Activated CD8-positive, alpha-beta memory T cell treated with anti-CD3 and anti-CD28 coated beads, Interleukin-2, amount 50 U/mL, for 4 hours (primary cell): ENCODE results near the gene MAP3K20.
A peak's percentile ranks its signal among the peaks of the same experiment; 100 is the strongest.
"Not testable (repeated sequence)": the region's sequence is repeated elsewhere in the genome, so short reads cannot be mapped to it uniquely, and the experiment has no call there.

Experiments used
- DNase-seq: peaks from one replicate; pipeline ENCODE4 v3.0.0-alpha.2; 2020

MAP3K20 gene

DNA sequence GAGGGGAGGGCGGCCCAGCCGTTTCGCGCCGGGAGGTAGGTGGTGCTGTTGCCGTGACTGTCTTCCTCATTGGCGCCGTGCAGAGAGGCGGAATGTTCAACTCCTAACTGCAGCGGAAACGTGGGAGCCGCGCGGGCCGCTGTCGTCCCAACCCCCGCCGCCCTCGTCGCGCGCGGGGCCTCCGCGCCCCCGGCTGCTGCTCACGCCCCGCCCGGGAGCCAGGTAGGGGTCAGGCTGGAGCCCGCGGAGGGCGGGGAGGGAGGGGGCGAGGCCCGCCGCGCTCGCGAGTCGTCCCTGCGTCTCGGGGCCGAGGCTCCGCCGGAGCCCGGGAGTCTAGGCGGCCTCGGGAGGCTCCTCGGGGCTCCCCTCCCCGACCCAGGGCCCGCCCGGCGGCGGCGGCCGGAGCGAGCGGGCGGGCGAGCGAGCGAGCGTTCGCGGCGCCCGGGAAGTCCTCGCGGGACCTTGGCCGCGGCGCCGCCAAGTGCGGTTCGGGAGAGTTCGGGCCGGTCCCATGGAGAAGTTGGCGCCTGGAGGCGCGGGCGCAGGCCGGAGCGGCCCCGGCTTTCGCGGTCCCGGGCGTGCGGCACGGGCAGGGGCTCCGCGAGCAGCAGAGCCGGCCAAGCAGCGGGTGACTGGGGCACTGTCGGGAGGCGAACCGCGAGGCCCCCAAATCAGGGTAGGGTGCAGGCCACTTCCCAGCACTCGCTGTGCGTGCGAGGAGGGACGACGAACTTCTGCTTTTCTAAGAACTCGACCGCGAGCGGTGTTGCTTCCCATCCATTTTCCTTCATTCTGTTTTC, at the start of gene MAP3K20:
Gene MAP3K20 (plus strand): TSS at position 66 of the 800 bp plus-strand sequence. CDS start 15,186 bp downstream, outside the sequence.
- DNase-seq = peak; percentile 32

DNA sequence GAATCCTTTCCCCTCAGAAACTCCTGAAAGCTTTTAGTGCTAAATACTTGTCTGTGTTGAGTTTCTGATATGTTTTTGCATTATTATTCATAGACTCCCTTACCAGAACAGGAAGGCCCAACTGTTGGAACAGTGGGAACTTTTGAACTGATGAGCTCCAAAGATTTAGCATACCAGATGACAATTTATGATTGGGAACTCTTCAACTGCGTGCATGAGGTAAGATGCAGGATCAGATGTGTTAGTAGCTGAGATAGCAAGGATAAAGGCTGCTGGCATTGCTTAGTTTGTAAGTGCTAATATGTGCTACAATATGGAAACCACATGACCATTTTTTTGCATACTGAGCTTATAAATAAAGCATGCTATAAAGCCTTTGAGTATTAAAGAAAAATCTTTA, 49.2 kb upstream of the MAP3K20 start:
- no peak for DNase-seq

DNA sequence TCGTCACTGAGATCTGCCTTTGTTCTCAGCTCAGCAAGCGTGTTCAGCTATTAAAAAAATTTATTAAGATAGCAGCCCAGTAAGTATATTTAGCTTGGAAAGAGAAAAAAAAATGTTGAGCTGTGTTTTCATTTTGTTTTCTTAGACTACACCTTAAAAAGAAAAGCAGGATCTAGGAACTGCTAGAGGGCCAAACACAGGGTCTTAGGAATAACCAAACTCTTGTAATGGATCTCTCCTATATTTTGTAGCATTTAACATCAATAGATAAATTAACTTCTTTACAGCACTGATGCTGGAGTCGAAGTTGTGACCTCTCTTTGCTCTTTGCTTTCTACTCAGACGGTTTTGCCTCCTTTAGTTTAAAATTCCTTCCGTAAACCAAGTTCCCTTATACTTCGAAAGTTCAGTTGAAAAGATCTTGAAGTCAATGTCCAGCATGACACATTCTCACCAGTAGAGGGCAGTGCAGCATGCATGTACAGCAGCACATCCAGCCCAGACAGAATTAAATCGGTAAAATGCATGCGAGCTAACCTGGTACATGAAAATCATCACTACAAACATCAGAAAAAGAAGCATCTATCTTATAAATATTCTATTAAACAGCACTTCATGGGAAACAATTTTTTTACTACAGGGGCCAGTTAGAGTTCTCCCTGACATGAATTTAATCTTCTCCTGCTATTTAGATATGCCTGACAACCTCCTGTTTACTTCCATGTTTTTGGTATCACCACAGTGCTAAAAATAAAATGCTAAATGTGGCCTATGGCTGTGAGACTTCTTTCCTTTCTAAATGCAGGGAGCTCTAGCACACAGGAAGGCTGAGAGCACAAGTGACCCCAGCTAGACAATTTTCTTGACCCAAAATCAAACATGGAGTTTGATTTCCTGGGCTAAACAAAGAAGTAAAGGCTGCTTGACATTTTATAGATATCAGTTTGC, 48.2 kb upstream of the MAP3K20 start:
- DNase-seq = peak; percentile 69

DNA sequence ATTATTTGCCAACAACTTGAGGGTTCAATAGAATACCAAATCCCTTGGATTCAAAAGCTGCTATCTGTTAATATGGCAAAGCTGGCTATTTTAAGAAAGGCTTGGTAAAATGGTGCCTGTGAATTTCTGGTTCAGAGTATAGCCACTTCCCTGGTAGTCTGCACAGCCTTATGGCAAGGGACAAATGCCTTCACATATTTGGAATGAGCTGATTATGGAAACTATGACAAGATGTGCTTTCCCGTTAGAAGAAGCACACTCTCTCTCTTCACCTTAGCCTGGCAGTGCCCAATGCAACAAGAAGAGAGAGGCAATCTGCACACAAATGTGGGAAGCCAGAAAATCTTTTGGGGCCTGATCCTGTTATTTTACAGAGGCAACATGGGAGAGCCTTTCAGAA, 47.5 kb upstream of the MAP3K20 start:
- DNase-seq = no peak

DNA sequence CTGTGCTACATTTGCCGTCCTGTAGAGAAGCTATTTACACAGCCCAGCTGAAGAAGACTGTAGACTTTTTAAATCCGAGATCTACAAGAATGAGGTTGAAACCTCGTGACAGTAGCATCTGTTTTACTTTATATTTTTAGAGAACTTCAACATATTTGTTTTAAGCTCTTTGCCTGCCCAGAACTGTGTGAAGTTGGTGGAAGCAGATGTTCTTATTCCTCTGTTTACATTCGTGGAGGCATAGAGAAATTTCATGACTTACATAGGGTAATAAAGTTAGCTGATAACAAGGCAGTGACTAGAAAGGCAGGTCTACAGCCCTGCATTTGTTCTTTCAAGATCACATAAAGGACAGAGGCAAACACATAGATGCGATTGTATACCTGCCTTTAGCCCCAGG, 47.0 kb upstream of the MAP3K20 start:
- DNase-seq = no peak

DNA sequence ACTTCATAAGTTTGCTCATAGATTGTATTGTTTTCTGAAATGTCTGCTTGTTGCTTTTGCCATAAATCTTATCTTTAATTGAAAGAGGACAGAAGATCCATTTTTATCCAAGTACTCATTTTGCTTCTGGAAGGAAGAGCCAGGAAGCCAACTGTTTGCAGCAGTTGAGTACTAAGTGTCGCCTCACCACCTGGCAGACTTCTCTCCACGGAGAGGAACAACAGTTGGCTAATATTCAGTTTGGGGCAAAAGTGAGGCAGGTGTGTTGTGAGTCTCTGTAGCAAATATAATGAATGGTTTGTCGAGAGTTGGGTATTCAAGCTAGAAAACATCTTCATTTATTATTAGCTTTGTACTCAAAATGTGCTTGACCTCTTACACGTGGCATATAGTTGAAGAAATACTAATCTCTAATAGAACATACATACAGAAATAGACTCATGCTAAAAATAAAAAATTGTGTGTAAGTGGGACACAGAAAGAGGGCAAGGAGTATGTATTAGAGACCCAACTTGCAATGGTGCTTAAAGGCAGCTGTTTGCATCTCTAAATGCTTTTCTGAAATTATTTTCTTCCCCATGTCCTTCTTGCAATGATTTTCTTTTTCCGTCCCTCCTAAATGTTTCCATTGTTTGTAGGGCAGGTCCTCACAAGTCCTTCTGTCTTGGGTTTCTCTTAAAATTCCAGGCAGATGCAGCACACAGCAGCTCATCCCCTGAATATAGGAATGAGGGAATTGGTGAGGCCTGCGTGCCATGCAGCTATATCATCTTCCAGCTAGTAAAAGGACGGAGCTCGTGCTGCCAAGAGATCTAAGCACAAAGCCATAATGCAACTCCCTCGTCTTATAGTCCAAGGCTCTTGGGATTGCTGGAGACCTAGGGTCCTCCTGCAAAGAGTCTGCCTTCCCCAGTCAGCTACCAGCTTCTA, 44.8 kb upstream of the MAP3K20 start:
- no peak for DNase-seq

DNA sequence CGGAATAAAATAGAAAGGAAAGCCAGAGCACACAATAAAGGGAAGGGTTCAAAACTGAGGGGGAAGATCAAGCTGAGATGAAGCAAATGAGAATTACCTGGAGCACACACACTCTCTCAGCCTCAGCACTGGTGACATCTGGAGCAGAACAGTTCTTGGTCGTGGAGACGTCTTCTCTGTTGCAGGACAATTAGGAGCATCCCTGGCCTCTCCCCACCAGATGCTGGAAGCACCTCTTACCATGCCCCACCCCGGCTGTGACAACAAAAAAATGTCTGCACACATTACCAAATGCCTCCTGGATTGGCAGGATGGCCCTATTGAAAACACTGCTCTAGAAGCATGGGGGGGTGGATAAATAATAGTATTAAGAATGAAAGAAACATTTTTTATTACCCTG, 43.6 kb upstream of the MAP3K20 start:
- no peak for DNase-seq

DNA sequence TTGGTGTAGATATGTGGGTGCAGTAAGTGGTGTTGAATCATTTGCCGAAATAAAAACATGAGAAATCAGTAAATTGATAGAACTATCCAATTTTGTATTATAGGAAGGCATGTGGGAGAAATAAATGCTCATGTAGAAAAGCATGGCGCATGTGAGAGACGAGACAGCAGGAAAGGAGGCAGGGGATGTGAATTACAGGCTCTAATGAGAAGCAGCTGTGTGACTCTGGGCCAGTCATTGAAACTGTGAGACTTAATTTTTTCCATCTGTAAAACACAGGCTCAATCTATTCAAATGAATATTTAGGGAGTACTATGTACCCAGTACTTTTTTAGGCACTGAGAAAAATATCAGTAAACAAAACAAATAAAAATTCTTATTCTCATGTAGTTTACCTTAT, 42.6 kb upstream of the MAP3K20 start:
- DNase-seq = no peak

DNA sequence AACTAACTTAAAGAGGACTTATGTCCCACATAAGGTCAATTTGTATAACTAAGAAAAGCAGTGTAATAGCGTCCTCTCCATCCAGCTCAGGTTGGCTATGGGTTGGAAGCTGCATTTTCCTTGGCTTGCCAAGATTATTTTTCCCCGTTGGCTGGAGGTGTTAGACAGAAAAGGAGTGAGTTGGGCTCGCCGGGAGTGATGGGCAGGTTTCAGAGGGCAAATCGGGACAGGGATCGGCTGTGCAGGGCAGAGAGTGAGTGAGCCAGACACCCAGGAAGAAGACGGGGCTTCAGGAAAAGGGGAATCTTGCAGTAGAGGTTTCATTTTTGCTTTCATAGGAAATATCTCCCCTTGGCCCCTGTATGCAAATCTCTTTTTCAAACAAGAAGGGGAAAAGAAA, 41.5 kb upstream of the MAP3K20 start:
- DNase-seq = no peak

DNA sequence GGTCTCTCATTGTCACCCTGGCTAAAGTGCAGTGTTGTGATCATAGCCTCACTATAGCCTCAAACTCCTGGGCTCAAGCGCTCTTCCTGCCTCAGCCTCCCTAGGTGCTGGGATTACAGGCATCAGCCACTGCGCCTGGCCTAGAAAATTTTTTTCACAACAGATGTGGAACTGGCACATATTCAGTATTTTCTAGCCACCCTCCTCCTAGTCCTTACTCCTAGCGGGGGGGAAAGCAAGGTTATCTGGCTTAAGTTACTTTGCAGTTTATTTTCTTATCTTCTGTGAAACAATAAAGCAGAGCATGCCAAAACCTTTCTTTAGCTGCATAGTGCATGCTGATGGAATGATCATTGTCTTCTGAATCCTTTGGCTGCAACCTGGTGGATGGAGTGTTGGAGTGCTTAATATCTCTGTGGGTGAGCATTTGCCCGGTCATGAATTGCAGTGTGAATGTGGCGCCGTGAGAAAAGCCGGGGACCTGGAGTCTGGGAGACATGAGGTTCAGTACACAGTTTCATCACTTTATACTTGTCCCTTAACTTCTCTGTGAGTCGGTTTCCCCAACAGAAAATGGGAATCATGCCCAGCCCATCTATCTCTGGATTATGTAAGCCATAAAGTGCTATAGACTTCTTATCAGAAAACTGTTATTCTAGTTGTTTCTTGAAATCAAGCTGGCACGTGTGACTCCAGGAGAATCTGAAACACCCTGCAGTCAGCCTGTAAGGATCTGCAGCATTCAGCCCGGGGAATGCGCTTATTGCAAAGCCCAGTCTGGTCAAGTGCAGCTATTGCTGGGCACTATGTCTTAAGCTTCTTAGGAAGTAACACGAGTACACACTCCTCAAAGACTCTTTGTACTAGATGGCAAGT, 38.2 kb upstream of the MAP3K20 start:
- DNase-seq = no peak

DNA sequence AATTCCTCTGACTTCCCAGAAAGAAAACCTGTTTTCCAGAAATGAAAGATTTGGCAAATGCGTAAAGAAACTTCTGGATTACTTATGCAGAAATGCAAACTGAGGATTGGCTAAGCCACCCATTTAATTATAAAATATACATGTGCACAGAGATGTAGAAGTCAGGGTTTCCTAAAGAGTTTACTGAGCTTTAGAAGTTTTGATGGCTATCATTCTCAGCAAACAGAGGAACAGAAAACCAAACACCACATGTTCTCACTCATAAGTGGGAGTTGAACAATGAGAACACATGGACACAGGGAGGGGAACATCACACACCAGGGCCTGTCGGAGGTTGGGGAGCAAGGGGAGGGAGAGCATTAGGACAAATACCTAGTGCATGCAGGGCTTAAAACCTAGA, 37.4 kb upstream of the MAP3K20 start:
- DNase-seq = not testable (repeated sequence)

DNA sequence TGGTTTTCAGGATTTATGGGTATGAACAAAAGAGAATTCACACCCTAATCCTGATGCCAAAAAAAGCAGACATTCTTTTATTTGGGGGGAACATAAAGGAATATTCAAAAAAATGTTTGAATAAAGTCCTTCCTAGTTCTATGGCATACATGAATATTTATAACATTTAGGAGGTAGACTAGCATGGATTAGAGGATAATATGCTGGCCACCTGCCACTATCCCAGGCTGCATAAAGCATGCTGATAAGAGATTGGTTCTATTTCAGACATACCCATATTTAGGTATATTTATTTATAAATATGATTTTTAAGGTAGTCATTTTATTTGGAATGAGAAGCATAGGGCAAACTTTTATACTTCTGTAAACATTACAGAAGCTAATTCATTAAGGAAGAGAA, 34.9 kb upstream of the MAP3K20 start:
- DNase-seq = no peak

DNA sequence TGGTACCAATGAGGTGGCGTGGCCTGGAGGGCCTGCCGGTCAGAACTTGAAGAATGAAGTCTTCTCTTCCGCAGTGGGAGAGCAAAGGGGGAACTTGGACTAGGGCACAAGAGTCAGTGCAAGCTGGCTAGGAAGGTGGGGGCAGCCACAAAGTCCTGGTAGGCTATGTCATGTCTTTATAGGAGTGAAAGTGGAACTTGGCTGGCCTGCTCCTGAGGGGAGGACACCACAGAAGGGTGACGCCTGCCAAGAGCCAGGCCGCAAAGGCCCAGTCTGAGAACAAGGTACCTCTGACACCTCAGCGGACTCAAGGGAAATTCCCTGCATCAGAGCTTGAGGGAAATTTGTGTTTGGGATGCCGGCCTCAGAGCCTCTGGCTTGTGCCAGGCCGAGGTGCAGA, 32.2 kb upstream of the MAP3K20 start:
- no peak for DNase-seq

DNA sequence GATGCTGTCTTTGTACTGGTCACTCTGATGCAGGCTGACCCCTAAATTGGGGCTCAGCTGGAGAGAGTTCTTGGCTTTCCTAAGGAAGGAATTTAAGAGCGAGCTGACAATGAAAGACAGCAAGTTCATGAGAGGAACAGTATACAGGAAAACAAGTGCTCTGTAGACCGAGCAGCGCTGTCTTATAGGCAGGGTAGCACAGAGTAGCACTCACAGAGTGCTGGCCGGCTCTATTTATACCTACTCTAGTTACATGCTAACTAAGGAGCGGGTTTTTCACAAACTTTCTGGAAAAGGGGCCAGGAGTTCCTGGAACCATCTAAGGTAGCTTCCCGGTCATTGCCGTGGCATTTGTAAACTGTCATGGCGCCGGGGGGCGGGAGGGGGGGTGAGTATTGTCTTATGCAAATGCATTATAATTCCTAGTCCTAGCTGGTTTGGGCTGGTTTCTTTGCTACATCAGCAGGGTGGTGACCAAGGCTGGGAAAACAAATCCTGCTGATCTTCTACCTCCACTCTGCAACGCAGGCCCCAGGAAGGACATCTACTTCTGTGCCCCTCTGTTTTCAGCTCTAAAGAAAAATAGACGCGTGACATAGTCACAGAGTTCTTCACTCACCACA, 31.6 kb upstream of the MAP3K20 start:
- DNase-seq = no peak

DNA sequence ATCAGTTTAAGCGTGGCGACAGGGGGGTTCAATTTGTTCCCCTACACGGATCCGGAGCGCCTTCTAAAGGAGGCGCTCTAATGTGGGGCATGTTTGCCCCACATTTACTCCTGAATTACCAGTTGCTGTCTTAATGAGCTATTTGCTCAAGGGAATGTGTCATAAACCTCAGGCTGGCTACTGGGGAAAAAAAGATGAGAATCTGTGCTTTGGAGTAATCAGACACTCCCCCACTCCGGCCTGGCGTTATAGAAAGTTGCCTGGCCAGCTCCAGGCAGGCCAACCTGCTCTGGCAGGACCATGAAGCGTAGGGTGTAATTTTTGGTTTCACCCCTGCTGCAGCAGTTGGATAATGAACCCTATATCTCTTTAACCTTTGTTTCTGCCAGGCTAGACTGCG, 31.0 kb upstream of the MAP3K20 start:
- DNase-seq = no peak

DNA sequence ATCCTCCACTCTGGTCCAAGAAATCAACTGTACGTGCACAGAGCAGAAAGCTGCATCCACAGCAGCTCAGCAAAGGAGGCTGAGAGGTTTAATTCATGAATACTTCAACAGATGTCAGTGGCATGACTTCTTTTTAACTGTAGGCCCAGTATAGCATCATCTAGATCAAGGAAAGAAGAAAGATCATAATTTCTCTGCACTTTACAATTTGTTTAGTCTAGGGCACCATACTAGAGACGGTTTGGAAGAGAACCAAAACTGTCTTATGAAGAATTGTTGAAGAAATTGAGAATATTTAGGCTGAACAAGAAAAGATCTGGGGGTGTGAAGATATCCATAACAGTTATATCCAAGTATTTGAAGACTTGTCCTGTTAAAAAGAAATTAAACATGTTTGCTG, 30.5 kb upstream of the MAP3K20 start:
- DNase-seq = no peak

DNA sequence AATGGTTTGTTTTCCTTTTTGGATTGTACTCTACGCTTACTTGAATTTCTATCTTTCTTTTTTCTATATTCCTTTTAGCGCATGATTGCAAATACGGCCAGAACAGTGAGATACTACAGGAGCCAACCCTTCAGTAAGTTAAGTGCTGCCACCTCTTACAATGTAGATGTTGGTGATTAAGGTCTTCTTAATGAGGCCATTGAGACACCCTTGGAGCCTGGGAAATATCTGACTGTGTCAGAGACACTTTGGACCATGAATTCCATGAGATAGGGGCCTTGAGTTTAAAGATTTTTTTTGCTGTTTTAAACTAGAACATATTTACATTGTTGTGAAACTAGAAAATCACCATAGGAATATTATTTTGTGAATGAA, 27.1 kb upstream of the MAP3K20 start:
- DNase-seq = no peak

DNA sequence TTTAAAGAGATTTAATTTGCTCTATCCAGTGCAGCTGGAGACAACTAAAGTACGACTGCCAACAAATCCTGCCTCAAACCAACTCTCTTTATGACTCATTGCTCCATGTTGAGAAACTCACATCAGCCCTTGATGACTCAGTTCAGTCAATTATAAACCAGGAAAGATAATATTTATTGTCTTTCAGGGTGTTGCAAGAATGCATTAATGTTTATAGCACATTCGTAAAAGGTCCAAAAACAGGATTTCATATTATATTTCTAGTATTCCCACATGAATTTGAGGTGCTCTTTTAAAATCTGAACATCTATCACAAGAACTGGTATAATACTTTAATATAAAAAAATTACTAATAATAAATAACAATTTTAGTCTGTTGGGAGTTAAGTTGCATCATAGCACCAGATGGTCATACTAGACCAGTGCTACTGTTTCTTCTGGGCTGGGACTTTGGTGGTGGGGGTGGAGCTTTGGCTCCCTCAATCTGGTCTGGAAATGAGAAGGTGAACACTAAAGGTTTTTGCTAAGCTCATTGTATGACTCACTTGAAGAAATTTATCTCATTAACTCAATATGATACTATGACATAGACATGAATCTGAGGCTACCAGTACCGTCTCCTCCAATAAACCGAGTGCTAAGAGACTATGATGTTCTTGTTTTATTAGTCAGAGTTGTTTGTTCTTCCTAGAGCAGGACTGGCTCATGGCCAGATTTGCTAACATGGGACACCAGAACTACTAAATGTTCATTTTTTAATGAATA, 26.6 kb upstream of the MAP3K20 start:
- no peak for DNase-seq

DNA sequence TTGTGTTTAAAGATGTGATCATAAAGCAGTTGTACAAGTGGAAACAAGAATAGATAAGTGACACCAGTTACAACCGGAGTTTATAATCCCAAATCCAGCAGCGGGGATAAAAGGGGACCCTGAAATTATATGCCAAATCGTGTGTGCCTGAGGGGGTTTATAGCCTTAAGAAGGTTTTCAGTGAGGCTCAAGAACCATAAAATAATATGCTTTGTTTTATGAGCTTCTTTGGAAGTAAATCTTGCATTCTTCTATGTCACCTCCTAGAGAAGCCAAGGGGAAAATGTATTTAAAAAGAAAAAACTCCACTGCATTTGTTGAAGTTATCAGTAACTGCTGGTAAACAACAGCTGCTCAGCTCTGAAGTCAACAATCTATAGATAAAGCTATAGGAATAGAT, 25.8 kb upstream of the MAP3K20 start:
- DNase-seq = no peak

DNA sequence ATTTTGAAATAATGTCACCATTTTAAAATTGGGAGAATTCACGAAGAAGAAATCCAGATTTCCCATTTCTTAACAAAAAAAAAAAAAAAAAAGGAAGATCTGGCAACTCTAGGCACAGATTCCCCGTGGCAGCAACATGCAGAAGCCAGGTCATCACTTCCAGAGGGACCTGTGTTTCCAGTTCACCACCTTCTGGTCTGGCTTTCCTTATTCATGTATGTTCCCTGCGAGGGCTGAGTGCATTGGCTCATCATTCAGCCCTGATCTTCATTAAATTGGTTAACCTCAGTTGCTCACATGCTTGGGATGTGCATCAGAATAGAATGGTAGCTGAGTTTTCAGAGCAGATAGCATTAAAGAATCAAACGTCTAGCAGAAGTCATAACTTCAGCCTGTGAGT, 25.0 kb upstream of the MAP3K20 start:
- DNase-seq = no peak
